Measurements from ENCODE around the gene WDSUB1. TPM values are rescaled to one million over a fixed set of nuclear protein-coding genes. Genes with fewer than 3 reads are reported as not detected.

The WDSUB1 gene
- total and polyA plus RNA-seq, 2 of the 4 experiments (the other 2 are of a cell fraction) = 4.8 to 5.2 TPM

DNA sequence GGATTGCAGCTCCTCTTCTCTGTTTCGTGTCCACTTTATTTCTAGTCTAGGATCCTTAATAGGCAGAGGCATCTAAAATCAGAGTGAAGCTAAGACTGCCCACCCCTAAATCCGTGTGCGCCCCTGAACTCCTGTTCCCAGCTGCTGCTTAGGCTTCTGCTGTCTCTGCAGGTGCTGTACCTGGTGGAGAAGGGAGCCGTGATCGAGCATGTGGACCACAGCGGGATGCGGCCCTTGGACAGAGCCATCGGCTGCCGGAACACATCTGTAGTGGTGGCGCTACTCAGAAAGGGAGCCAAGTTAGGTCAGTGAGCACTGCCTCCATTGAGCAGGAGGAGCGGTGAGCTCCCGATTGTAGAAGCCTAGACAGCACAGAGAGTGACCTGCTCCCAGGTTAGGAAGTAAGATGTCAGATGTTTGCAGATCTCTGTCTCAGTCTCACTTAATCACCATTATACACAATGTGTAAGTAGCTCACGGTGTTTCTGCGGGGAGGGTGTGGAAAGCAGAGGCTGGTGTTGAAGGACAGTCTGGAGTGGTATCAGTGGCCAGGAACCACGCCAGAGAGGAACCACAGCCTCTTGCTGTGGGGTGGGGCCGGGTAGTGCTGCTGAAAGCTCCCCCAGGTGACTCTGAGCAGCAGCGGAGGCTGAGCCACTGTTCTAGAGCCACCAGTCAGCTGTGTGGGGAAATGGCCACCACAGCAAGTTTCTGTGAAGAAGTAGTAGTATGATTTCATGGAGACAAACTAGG, 62.3 kb downstream of the WDSUB1 start (continued):
- TF ChIP-seq MAZ (IDR thresholded peaks at IDR 0.05; ENCODE audit: borderline replicate concordance, low read depth, low read length) (no peak), RAD21 (IDR thresholded peaks at IDR 0.05; ENCODE audit: low read length) (no peak), BHLHE40 (IDR thresholded peaks at IDR 0.05; ENCODE audit: low read depth, low read length) (no peak), RFX5 (IDR thresholded peaks at IDR 0.05; ENCODE audit: low read depth, low read length) (no peak), POLR2A (IDR thresholded peaks at IDR 0.05; ENCODE audit: low read depth, low read length) (no peak), NFE2L2 (IDR thresholded peaks at IDR 0.05; ENCODE audit: low read depth, low read length) (no peak), CEBPB (IDR thresholded peaks at IDR 0.05; ENCODE audit: low read depth, low read length) (no peak), SMC3 (IDR thresholded peaks at IDR 0.05; ENCODE audit: low read depth, low read length) (no peak)
